ENCODE data around the gene SOX18. TPM values are rescaled to one million over a fixed set of nuclear protein-coding genes. Genes with fewer than 3 reads are reported as not detected.

SOX18 gene
- total and polyA plus RNA-seq, 2 of the 13 experiments (the other 11 are each of a cell fraction or from before 2014, with no cell fraction given), result 1.6 to 1.9 TPM

DNA sequence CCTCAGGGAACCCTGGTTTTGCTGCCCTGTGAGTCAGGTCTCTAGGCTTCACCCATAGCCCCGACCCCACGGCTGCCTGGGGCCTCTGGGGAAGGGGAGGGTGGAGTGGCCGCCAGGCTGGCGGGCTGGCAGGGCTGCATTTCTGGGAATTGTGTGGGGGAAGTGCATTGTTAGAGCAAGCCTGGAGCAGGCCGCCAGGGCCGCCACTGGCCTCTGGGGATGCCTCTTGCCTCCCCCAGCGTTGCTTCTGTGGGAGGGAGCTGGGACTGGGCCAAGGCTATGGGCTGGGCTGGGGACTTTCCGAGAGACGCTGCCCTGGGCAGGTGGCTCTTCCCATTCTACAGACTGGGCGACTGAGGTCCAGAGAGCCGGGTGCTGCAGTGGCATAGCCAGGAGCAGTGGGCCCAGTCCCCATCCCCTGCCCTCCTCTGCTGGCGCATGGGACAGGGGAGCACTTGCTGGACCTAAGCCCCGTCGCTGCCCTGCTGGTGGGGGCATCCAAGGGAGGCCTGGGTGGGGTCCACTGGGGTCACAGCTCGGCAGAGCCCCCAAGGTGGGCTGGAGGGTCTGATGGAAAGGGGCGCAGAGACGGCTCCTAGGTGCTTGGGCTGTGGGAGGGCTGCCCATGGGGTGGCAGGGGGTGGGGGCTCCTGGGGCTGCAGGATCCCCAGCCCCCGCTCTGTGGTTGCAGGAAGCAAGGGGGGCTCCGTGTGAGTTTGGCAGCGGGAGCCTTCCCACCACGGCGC lies 6.6 kb upstream of the SOX18 start (continued):
- no peak for TF ChIP-seq ZNF333 (CRISPR knock-in tag; IDR thresholded peaks at IDR 0.05; ENCODE audit: borderline replicate concordance)
- no peak for TF ChIP-seq ZSCAN22 (CRISPR knock-in tag; IDR thresholded peaks at IDR 0.05)
- peak; percentile 44 for TF ChIP-seq SRSF1 (optimal IDR thresholded peaks at IDR 0.05; ENCODE audit: low read depth, low read length)
- TF ChIP-seq, protein P1, sequence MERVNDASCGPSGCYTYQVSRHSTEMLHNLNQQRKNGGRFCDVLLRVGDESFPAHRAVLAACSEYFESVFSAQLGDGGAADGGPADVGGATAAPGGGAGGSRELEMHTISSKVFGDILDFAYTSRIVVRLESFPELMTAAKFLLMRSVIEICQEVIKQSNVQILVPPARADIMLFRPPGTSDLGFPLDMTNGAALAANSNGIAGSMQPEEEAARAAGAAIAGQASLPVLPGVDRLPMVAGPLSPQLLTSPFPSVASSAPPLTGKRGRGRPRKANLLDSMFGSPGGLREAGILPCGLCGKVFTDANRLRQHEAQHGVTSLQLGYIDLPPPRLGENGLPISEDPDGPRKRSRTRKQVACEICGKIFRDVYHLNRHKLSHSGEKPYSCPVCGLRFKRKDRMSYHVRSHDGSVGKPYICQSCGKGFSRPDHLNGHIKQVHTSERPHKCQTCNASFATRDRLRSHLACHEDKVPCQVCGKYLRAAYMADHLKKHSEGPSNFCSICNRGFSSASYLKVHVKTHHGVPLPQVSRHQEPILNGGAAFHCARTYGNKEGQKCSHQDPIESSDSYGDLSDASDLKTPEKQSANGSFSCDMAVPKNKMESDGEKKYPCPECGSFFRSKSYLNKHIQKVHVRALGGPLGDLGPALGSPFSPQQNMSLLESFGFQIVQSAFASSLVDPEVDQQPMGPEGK (CRISPR knock-in tag; IDR thresholded peaks at IDR 0.05), result peak; percentile 96
- no peak for TF ChIP-seq HDAC1 (CRISPR knock-in tag; IDR thresholded peaks at IDR 0.05)
- TF ChIP-seq LBX2 (CRISPR knock-in tag; IDR thresholded peaks at IDR 0.05; ENCODE audit: borderline replicate concordance), result peak; percentile 54; the same call in 1 of the 2 replicates
- no peak for TF ChIP-seq TBX2 (CRISPR knock-in tag; IDR thresholded peaks at IDR 0.05; ENCODE audit: borderline replicate concordance)
- TF ChIP-seq MATR3 (CRISPR knock-in tag; IDR thresholded peaks at IDR 0.05), result no peak
- peak; percentile 61; the same call in 1 of the 2 replicates for TF ChIP-seq ZNF724P (CRISPR knock-in tag; IDR thresholded peaks at IDR 0.05; ENCODE audit: borderline replicate concordance)
- TF ChIP-seq PRDM4 (CRISPR knock-in tag; IDR thresholded peaks at IDR 0.05; ENCODE audit: borderline replicate concordance), result no peak; the same call in 1 of the 2 replicates
- TF ChIP-seq, protein P2, sequence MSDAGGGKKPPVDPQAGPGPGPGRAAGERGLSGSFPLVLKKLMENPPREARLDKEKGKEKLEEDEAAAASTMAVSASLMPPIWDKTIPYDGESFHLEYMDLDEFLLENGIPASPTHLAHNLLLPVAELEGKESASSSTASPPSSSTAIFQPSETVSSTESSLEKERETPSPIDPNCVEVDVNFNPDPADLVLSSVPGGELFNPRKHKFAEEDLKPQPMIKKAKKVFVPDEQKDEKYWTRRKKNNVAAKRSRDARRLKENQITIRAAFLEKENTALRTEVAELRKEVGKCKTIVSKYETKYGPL (CRISPR knock-in tag; IDR thresholded peaks at IDR 0.05), result no peak
- TF ChIP-seq PHF21A (CRISPR knock-in tag; IDR thresholded peaks at IDR 0.05), result no peak
- TF ChIP-seq KAT7 (CRISPR knock-in tag; IDR thresholded peaks at IDR 0.05; ENCODE audit: borderline replicate concordance), result 0 out of 2 replicates have a peak, but pooled peaks have one; percentile 8
- TF ChIP-seq ZNF557 (CRISPR knock-in tag; IDR thresholded peaks at IDR 0.05), result peak; percentile 82; the same call in 1 of the 2 replicates
- no peak for TF ChIP-seq ZFAT (CRISPR knock-in tag; conservative IDR thresholded peaks at IDR 0.05)
- TF ChIP-seq THAP8 (CRISPR knock-in tag; IDR thresholded peaks at IDR 0.05; ENCODE audit: borderline replicate concordance), result no peak
- no peak for TF ChIP-seq SRSF9 (IDR thresholded peaks at IDR 0.05; ENCODE audit: borderline replicate concordance, insufficient read depth, low read depth, low read length, poor library complexity, severe bottlenecking)
- peak; percentile 76 for TF ChIP-seq ZFY (CRISPR knock-in tag; IDR thresholded peaks at IDR 0.05)
- TF ChIP-seq ZSCAN29 (CRISPR knock-in tag; conservative IDR thresholded peaks at IDR 0.05), result no peak; the same call in 1 of the 2 replicates
- no peak for TF ChIP-seq ZNF382 (CRISPR knock-in tag; IDR thresholded peaks at IDR 0.05; ENCODE audit: borderline replicate concordance)
- TF ChIP-seq, protein P3, sequence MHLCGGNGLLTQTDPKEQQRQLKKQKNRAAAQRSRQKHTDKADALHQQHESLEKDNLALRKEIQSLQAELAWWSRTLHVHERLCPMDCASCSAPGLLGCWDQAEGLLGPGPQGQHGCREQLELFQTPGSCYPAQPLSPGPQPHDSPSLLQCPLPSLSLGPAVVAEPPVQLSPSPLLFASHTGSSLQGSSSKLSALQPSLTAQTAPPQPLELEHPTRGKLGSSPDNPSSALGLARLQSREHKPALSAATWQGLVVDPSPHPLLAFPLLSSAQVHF (CRISPR knock-in tag; IDR thresholded peaks at IDR 0.05), result no peak

All from HepG2 (cell line).